Ovary (tissue), 3 donors: ENCODE results near the gene TKTL2.

Experiments used
- CTCF ChIP-seq, 3 donors: fragments of 450-650 bp in 2 of 3; fragments of 200-600 bp in 1 of 3; IDR thresholded peaks; one replicate each; pipeline versions ENCODE4 v1.5.1 to v1.8.0; 2016 to 2022; ENCODE audit warnings: antibody characterized with exemption in 3 of 3, mild to moderate bottlenecking in 1 of 3
- EP300 ChIP-seq: sonication (generic); formaldehyde crosslinking; IDR thresholded peaks from one replicate; pipeline ENCODE4 v1.6.1; 2017; ENCODE audit warnings: antibody characterized with exemption
- POLR2A ChIP-seq: fragments of 450-650 bp; IDR thresholded peaks from one replicate; pipeline ENCODE4 v1.6.1; 2017; ENCODE audit warnings: antibody characterized with exemption, mild to moderate bottlenecking, moderate library complexity
- donor health status: DM: no; HTN: no; CAD: no.

- TF ChIP-seq POLR2A (no peak), CTCF (IDR thresholded peaks at IDR 0.05) (no peak), EP300 (no peak)
Observed at GRCh38 chr4:163473130-163473529, 424 bp downstream of the TKTL2 start.
